ENCODE measurements around the gene MBTPS1. TPM values are rescaled to one million over a fixed set of nuclear protein-coding genes. Genes with fewer than 3 reads are reported as not detected.

The MBTPS1 gene
- total RNA-seq, 1 donor from 2014 or later = 63.4 TPM

DNA sequence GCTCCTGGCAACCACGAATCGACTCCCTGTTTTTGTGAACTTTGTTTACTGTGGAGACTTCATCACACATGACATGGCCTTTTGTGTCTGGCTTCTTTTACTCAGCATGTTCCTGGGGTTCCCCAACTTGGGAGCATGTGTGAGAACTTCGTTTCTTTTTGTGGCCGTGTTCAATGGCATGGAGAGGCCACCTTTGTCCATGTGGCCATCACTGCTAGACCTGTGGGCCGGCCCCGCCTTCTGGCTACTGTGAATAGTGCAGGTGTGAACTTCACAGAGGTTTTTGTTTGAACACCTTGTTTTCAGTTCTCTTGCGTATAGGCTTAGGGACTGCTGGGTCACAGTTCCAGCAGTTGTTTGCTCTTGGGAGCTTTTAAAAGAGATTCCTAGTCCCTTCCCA lies 68.5 kb downstream of the MBTPS1 start:
- Histone ChIP-seq H3K4me3 (ENCODE audit: low read depth, low read length) (no peak overlapping the region), H3K27me3 (ENCODE audit: control insufficient read depth, insufficient read depth, low read length) (peaks cover 13% of the 10 kb centered on the region), H3K36me3 (ENCODE audit: control insufficient read depth, insufficient read depth, low read length) (peaks cover 7% of the 10 kb centered on the region)
- DNase-seq (ENCODE audit: low read depth) = no peak
- TF ChIP-seq, protein P1, sequence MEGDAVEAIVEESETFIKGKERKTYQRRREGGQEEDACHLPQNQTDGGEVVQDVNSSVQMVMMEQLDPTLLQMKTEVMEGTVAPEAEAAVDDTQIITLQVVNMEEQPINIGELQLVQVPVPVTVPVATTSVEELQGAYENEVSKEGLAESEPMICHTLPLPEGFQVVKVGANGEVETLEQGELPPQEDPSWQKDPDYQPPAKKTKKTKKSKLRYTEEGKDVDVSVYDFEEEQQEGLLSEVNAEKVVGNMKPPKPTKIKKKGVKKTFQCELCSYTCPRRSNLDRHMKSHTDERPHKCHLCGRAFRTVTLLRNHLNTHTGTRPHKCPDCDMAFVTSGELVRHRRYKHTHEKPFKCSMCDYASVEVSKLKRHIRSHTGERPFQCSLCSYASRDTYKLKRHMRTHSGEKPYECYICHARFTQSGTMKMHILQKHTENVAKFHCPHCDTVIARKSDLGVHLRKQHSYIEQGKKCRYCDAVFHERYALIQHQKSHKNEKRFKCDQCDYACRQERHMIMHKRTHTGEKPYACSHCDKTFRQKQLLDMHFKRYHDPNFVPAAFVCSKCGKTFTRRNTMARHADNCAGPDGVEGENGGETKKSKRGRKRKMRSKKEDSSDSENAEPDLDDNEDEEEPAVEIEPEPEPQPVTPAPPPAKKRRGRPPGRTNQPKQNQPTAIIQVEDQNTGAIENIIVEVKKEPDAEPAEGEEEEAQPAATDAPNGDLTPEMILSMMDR (IDR thresholded peaks at IDR 0.05; ENCODE audit: insufficient read depth, low read length, severe bottlenecking) = peak; percentile 41
- FAIRE-seq = no peak

DNA sequence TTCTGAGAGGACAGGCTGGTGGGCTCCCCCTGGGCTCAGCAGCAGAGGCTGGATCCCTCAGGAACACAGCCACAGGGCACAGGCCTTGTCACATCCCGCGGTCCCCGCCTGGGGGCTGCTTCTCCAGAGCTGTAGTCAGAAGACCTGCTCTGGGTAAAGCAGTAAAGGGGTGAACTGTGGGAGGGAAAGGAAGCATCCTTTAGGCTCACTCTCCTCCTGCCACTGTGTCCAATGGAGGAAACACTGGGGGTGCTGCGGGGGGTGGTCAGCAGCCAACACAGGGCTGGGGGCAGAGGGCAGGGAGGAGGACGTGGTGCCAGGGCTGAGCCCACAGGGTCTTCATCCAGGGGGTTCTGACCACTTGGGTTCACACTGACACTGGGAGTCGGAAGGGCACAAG lies 69.1 kb downstream of the MBTPS1 start:
- Histone ChIP-seq H3K4me3 (ENCODE audit: low read depth, low read length) (no peak overlapping the region), H3K27me3 (ENCODE audit: control insufficient read depth, insufficient read depth, low read length) (peaks cover 17% of the 10 kb centered on the region), H3K36me3 (ENCODE audit: control insufficient read depth, insufficient read depth, low read length) (peaks cover 7% of the 10 kb centered on the region)
- FAIRE-seq = no peak
- DNase-seq (ENCODE audit: low read depth) = no peak
- TF ChIP-seq, protein P1 (IDR thresholded peaks at IDR 0.05; ENCODE audit: insufficient read depth, low read length, severe bottlenecking) = no peak

GRCh38 chr16:84047206-84047605 lies 69.5 kb downstream of the MBTPS1 start:
- TF ChIP-seq, protein P1 (IDR thresholded peaks at IDR 0.05; ENCODE audit: insufficient read depth, low read length, severe bottlenecking) = no peak
- no peak for DNase-seq (ENCODE audit: low read depth)
- Histone ChIP-seq H3K27me3 (ENCODE audit: control insufficient read depth, insufficient read depth, low read length) (peaks cover 18% of the 10 kb centered on the region), H3K36me3 (ENCODE audit: control insufficient read depth, insufficient read depth, low read length) (peaks cover 4% of the 10 kb centered on the region), H3K4me3 (ENCODE audit: low read depth, low read length) (no peak overlapping the region)
- FAIRE-seq = no peak

DNA sequence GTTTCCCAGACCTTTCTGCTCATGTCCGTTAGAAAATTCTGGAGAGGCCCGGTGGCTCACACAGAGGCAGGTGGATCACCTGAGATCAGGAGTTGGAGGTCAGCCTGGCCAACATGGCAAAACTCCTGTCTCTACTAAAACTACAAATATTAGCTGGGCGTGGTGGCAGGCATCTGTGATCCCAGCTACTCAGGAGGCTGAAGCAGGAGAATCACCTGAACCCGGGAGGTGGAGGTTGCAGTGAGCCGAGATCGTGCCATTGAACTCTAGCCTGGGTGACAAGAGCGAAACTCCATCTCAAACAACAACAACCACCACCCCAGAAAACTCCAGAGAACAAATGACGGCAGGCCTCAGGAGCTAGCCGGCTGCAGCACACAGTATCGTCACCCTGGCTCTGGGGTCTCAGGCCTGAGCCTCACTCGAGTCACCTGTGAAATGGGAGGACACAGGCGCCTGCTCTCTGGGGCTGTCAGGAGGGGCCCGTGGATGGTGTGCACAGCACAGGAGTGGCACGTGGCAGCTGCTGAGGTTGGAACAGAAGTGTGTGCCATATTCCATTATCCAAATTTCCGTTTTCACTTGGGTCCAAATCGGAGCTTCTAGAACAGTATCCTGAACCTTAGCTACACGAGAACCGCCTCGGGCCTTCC lies 70.8 kb downstream of the MBTPS1 start:
- Histone ChIP-seq H3K27me3 (ENCODE audit: control insufficient read depth, insufficient read depth, low read length) (peaks cover 20% of the 10 kb centered on the region), H3K36me3 (ENCODE audit: control insufficient read depth, insufficient read depth, low read length) (peaks cover 3% of the 10 kb centered on the region), H3K4me3 (ENCODE audit: low read depth, low read length) (no peak overlapping the region)
- DNase-seq (ENCODE audit: low read depth) (no peak), FAIRE-seq (no peak)
- TF ChIP-seq, protein P1 (IDR thresholded peaks at IDR 0.05; ENCODE audit: insufficient read depth, low read length, severe bottlenecking) = no peak

- peaks cover 20% of the 10 kb centered on the region for H3K27me3 ChIP-seq (ENCODE audit: control insufficient read depth, insufficient read depth, low read length)
- FAIRE-seq = no peak
Observed at GRCh38 chr16:84045001-84045817, 71.5 kb downstream of the MBTPS1 start.

More at GRCh38 chr16:84045001-84045817, 71.5 kb downstream of the MBTPS1 start:
- no peak for DNase-seq (ENCODE audit: low read depth)
- Histone ChIP-seq H3K4me3 (ENCODE audit: low read depth, low read length) (no peak overlapping the region), H3K36me3 (ENCODE audit: control insufficient read depth, insufficient read depth, low read length) (peaks cover 3% of the 10 kb centered on the region)
- TF ChIP-seq, protein P1 (IDR thresholded peaks at IDR 0.05; ENCODE audit: insufficient read depth, low read length, severe bottlenecking) = no peak

All from bronchial epithelial cell (primary cell).